Measurements from ENCODE around the gene NOX3. TPM values are rescaled to one million over a fixed set of nuclear protein-coding genes. Genes with fewer than 3 reads are reported as not detected.
"Not testable (repeated sequence)": the region's sequence is repeated elsewhere in the genome, so short reads cannot be mapped to it uniquely, and the experiment has no call there.

The NOX3 gene
- total RNA-seq, 1 experiment from 2014 or later: not detected

DNA sequence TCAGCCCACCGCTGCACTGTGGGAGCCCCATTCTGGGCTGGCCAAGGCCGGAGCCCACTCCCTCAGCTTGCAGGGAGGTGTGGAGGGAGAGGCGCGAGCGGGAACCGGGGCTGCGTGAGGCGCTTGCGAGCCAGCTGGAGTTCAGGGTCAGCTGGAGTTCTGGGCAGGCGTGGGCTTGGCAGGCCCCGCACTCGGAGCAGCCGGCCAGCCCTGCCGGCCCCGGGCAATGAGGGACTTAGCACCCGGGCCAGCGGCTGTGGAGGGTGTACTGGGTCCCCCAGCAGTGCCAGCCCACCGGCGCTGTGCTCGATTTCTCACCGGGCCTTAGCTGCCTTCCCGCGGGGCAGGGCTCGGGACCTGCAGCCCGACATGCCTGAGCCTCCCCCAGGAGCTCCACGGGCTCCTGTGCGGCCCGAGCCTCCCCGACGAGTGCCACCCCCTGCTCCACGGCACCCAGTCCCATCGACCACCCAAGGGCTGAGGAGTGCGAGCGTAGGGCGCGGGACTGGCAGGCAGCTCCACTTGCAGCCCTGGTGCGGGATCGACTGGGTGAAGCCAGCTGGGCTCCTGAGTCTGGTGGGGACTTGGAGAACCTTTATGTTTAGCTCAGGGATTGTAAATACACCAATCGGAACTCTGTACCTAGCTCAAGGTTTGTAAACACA is 92.5 kb downstream of the NOX3 start:
- in situ Hi-C loops (cut with HindIII; ENCODE audit: low pct_unique_long_range_greater_than_20kb, low sequenced_read_pairs); DNase-seq (ENCODE audit: low read depth, low spot score): not testable (repeated sequence)

DNA sequence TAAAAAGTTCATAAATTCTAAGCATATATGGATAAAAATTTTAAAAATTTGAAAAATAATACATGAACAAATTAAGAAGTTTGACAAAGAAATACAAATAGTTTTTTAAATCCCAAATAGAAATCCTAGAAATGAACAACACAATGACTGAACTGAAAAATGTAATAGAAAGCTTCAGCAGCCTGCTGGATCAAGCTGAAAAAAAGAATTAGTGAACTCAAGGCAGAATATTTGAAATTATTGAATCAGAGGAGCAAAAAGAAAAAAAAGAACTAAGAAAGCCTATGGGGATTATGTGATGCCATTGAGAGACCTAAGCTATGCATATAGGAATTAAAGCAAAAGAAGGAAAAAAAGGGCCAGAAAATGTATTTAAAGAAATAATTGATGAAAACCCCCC is 101.5 kb downstream of the NOX3 start:
- no peak for DNase-seq (ENCODE audit: low read depth, low spot score)
- in situ Hi-C loops (cut with HindIII; ENCODE audit: low pct_unique_long_range_greater_than_20kb, low sequenced_read_pairs): no loop called here

DNA sequence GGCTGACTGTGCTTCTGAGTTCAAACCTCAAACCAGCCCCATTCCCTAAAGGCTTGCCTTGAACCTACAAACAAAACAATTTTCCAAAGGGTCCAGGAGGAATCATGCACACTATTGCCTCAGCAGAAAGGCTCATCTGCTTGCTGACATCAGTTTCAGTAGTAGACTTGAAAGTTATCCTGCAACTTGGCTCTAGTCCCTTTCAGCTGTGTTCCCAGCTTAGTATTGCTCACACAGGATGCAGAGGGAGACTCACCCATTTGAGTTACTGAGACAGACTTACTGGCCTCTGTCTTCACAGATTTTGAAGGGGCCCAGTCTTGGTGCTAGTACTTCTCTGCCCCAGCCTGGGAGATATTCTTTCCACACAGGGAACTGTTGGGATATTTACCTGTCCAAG is 102.8 kb downstream of the NOX3 start:
- DNase-seq (ENCODE audit: low read depth, low spot score): no peak
- in situ Hi-C loops (cut with HindIII; ENCODE audit: low pct_unique_long_range_greater_than_20kb, low sequenced_read_pairs): no loop called here

DNA sequence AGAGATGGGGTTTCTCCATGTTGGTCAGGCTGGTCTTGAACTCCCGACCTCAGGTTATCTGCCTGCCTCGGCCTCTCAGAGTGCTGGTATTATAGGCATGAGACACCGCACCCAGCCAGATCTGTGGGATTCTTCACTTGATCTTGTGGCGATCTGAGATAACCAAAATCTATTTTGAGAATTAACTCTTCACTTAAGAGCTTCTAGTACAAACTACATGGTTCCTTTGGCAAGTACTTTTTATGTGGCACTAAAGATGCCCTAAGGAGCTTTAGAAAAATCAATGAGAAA is 103.6 kb downstream of the NOX3 start:
- no peak for DNase-seq (ENCODE audit: low read depth, low spot score)
- in situ Hi-C loops (cut with HindIII; ENCODE audit: low pct_unique_long_range_greater_than_20kb, low sequenced_read_pairs): no loop called here

- DNase-seq (ENCODE audit: low read depth, low spot score): no peak
- in situ Hi-C loops (cut with HindIII; ENCODE audit: low pct_unique_long_range_greater_than_20kb, low sequenced_read_pairs): no loop called here
Observed at GRCh38 chr6:155351273-155352129, 104.1 kb downstream of the NOX3 start.

DNA sequence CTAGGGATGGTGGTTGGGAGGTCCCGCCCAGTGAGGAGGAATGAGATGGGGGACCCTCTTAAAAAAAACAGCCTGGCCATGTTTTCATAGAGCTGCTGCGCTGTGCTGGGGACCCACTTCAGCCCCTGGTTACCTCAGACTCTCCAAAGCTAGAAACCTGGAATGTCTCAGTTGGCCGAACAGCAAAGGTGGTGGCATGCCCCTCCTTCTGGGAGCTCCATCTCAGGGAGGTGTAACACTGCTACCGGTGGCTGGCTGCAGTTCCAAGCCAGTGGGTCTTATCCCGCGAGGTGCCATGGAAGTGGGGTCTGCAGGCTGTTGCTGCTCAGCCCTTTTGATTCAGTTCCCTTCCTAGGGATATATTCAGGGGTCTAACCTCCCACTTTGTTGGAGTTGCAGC is 105.7 kb downstream of the NOX3 start:
- in situ Hi-C loops (cut with HindIII; ENCODE audit: low pct_unique_long_range_greater_than_20kb, low sequenced_read_pairs): no loop called here
- no peak for DNase-seq (ENCODE audit: low read depth, low spot score)

DNA sequence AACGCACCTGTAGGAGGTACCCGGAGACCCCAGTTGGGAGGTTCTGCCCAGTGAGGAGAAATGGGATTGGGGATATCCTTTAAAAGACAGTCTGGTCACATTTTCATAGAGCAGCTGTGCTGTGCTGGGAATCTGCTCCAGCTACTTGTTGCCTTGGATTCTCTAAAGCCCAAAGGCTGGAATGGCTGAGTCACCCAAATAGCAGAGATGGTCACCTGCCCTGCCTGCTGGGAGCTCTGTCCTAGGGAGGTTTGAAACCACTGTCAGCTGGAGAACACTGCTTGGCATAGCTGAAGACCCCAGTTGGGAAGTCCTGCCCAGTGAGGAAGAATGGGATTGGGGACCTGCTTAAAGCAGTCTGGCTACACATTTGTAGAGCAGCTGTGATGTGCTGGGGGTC is 106.5 kb downstream of the NOX3 start:
- DNase-seq (ENCODE audit: low read depth, low spot score): no peak
- in situ Hi-C loops (cut with HindIII; ENCODE audit: low pct_unique_long_range_greater_than_20kb, low sequenced_read_pairs): no loop called here

DNA sequence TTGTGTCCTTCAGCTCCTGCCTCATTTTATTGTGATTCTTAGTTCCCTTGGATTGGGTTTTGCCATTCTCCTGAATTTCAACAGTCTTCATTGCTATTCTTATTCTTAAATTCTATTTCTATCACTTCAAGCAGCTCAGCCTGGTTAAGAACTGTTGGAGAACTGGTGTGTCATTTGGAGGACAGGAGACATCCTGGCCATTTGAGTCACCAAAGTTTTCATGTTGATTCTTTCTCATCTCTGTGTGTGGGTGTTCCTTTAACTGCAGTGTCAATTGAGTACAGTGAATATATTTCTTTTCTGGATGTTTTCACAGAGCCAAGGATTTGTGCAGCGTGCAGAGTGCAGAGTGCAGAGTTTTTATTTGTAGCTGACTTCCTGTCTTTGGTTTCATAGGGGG is 107.8 kb downstream of the NOX3 start:
- in situ Hi-C loops (cut with HindIII; ENCODE audit: low pct_unique_long_range_greater_than_20kb, low sequenced_read_pairs): no loop called here
- no peak for DNase-seq (ENCODE audit: low read depth, low spot score)

- in situ Hi-C loops (cut with HindIII; ENCODE audit: low pct_unique_long_range_greater_than_20kb, low sequenced_read_pairs): no loop called here
Observed at GRCh38 chr6:155346957-155347356, 108.7 kb downstream of the NOX3 start.

More at GRCh38 chr6:155346957-155347356, 108.7 kb downstream of the NOX3 start:
- DNase-seq (ENCODE audit: low read depth, low spot score): no peak

Other genes starting within 250 kb of the NOX3 start
- gene CLDN20, start 191.8 kb downstream of the NOX3 start, total RNA-seq (2014; rRNA removed; shearing (Covaris generic)): 0.32 TPM in 1 of 2 replicates, not detected in the other
- gene TFB1M, start 141.4 kb downstream of the NOX3 start, total RNA-seq (2014; rRNA removed; shearing (Covaris generic)): 21.9 and 27.5 TPM in 2 replicates